Tibial artery (tissue), 4 donors: ENCODE measurements around the gene GARIN1A.

ENCODE experiments used
- DNase-seq, 2 donors: peaks; one replicate each; pipeline ENCODE4 v3.0.0-alpha.2; 2019
- H3K27ac ChIP-seq, 2 donors: fragments of 200-600 bp; sonication (generic) in 1 of 2; 1 replicate in 1 of 2; 2 replicates in 1 of 2; pipeline ENCODE4 v1.5.1; 2018 to 2019; ENCODE audit warnings: mild to moderate bottlenecking in 1 of 2
- H3K27me3 ChIP-seq, 2 donors: fragments of 200-600 bp; sonication (generic) in 1 of 2; one replicate each; pipeline versions ENCODE4 v1.5.1 to v1.6.0; 2016 to 2019
- H3K36me3 ChIP-seq, 3 donors: fragments of 200-600 bp; sonication (generic) in 2 of 3; one replicate each; pipeline ENCODE4 v1.5.1; 2016 to 2019; ENCODE audit warnings: mild to moderate bottlenecking in 2 of 3
- H3K4me1 ChIP-seq, 4 donors: fragments of 200-600 bp; sonication (generic) in 2 of 4; 1 replicate in 3 of 4; 2 replicates in 1 of 4; pipeline ENCODE4 v1.5.1; 2016 to 2019
- H3K4me3 ChIP-seq, 2 donors: fragments of 200-600 bp; sonication (generic) in 1 of 2; 1 replicate in 1 of 2; 2 replicates in 1 of 2; pipeline ENCODE4 v1.5.1; 2018 to 2019; ENCODE audit warnings: mild to moderate bottlenecking in 2 of 2
- H3K9me3 ChIP-seq, 3 donors: fragments of 200-600 bp; sonication (generic) in 1 of 3; one replicate each; pipeline ENCODE4 v1.5.1; 2016 to 2019
- CTCF ChIP-seq, 2 experiments: fragments of 200-600 bp in 1 of 2; fragments of 450-650 bp in 1 of 2; IDR thresholded peaks; one replicate each; pipeline ENCODE4 v1.5.1; 2017 to 2019; ENCODE audit warnings: antibody characterized with exemption in 2 of 2, mild to moderate bottlenecking in 1 of 2, moderate library complexity in 1 of 2
- intact Hi-C: fragments of 100-400 bp; cut with DNase I; formaldehyde crosslinking; loops from one replicate; pipeline ENCODE4 v1.15.0; 2023; ENCODE audit warnings: low total_unique reads

The GARIN1A gene

DNA sequence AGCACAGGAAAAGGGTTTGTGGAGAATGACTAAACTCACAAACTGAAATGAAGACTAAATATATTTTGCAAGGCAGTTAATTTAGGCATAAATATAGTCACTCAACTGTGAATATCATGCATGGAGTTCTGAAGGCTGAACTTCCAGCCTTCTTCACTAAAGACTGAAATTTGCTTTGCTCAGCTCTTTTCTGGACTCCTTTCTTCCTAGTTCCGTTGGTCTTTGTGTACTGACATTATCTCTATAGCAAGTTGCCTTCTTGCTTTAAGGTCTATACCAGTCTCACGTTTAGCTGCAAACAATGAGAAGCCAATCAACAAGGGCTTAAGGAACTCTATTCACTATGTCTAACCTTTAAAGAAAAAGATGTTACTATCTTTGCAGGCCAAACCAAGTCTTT, 22.6 kb downstream of the GARIN1A start:
- no peak for TF ChIP-seq CTCF (IDR thresholded peaks at IDR 0.05)
- H3K27me3 ChIP-seq = peaks cover 0 to 35% of the 10 kb centered on the region in 2 donors
- H3K4me1 ChIP-seq = peaks cover 0 to 8% (median 7%) of the 10 kb centered on the region in 4 donors

GRCh38 chr7:128697302-128697905, 25.3 kb downstream of the GARIN1A start:
- peak in 1 of 2 donors; percentile 38 for DNase-seq
- Histone ChIP-seq H3K4me1 (peaks cover 0 to 8% (median 7%) of the 10 kb centered on the region in 4 donors), H3K36me3 (no peaks in the 10 kb centered on the region), H3K4me3 (peak overlapping the region in 1 of 2 donors; percentile 38), H3K9me3 (no peaks in the 10 kb centered on the region), H3K27me3 (peaks cover 0 to 47% of the 10 kb centered on the region in 2 donors), H3K27ac (no peak overlapping the region)
- intact Hi-C loops = no loop called here
- peak in 1 of 2 experiments; percentile 7 for TF ChIP-seq CTCF (IDR thresholded peaks at IDR 0.05)

More for the DNA sequence above, 22.6 kb downstream of the GARIN1A start:
- no peak for DNase-seq
- Histone ChIP-seq H3K27ac (no peak overlapping the region), H3K4me3 (no peak overlapping the region), H3K9me3 (no peaks in the 10 kb centered on the region), H3K36me3 (no peaks in the 10 kb centered on the region)
- intact Hi-C loops = no loop called here

DNA sequence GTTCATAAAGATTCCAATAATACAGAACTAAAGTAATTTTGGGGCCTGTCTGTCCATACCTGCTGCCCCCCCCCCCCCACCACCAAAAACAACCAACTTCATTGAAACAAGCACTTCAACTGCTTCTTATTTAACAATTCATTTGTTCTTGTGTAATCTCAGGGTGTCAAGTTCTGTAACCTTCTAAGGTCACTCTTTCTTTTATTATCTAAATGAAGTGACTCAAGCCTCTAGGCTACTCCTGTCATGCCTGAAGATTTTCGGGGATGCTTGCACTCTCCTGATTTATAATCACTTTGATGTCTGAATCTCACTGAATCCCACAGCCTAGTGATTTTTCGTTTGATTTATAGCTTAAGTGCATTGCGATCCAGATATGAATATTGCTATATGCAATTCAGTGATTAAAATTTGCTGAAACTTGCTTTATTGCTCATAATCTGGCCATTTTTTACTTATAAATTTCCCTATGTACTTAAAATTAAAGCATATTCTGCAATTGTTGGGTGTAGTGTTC, 27.2 kb downstream of the GARIN1A start:
- no peak for DNase-seq
- Histone ChIP-seq H3K27ac (no peak overlapping the region), H3K4me1 (peaks cover 0 to 8% (median 7%) of the 10 kb centered on the region in 4 donors), H3K9me3 (no peaks in the 10 kb centered on the region), H3K27me3 (peaks cover 0 to 47% of the 10 kb centered on the region in 2 donors), H3K4me3 (no peak overlapping the region), H3K36me3 (no peaks in the 10 kb centered on the region)
- TF ChIP-seq CTCF (IDR thresholded peaks at IDR 0.05) = no peak
- intact Hi-C loops = no loop called here

GRCh38 chr7:128699895-128700294, 27.8 kb downstream of the GARIN1A start:
- no peaks in the 10 kb centered on the region for H3K36me3 ChIP-seq
- H3K27me3 ChIP-seq = peaks cover 0 to 47% of the 10 kb centered on the region in 2 donors
- H3K27ac ChIP-seq = no peak overlapping the region
- no peak for TF ChIP-seq CTCF (IDR thresholded peaks at IDR 0.05)
- intact Hi-C loops = no loop called here
- H3K4me3 ChIP-seq = no peak overlapping the region
- peaks cover 0 to 8% (median 7%) of the 10 kb centered on the region in 4 donors for H3K4me1 ChIP-seq
- no peak for DNase-seq
- no peaks in the 10 kb centered on the region for H3K9me3 ChIP-seq

- no peaks in the 10 kb centered on the region for H3K9me3 ChIP-seq
- H3K36me3 ChIP-seq = no peaks in the 10 kb centered on the region
- intact Hi-C loops = no loop called here
- peaks cover 0 to 8% (median 7%) of the 10 kb centered on the region in 4 donors for H3K4me1 ChIP-seq
- no peak for DNase-seq
- no peak overlapping the region for H3K4me3 ChIP-seq
- no peak for TF ChIP-seq CTCF (IDR thresholded peaks at IDR 0.05)
- H3K27me3 ChIP-seq = peaks cover 0 to 44% of the 10 kb centered on the region in 2 donors
- H3K27ac ChIP-seq = no peak overlapping the region
Measured at GRCh38 chr7:128701062-128701785, 29.1 kb downstream of the GARIN1A start.
